IMR-90 (cell line): Measurements from ENCODE around the gene CSAD. TPM values are rescaled to one million over a fixed set of nuclear protein-coding genes. Genes with fewer than 3 reads are reported as not detected.

ENCODE experiments used
- ATAC-seq: fragments of 200-7000 bp; cut with Tn5 transposase; 2 replicates; pipeline ENCODE4 v1.9.1; 2020; ENCODE audit warnings: low read depth, mild to moderate bottlenecking, moderate library complexity
- BruUV-seq: library from RNA; stranded (reverse); fragments of 400-500 nt; replicated peaks from 2 replicates; lab custom pipeline; 2021; lab: Mats Ljungman, UMichigan
- CTCF ChIA-PET: fragments of 300-600 bp; formaldehyde crosslinking; extraction: SDS; loops from one replicate; lab custom pipeline; 2021; ENCODE audit warnings: antibody characterized with exemption; lab: Yijun Ruan, JAX
- POLR2A ChIA-PET: fragments of 300-600 bp; sonication (Branson Sonifier 250); formaldehyde crosslinking; loops from one replicate; lab custom pipeline; 2022; ENCODE audit warnings: antibody characterized with exemption; ENCODE audit not compliant: unreplicated experiment; lab: Charles Lee
- DNase-seq: peaks from one replicate; pipeline ENCODE4 v3.0.0; 2013
- H2AFZ ChIP-seq: replicated peaks from 2 replicates; pipeline ENCODE3; 2013; ENCODE audit warnings: low read length, mild to moderate bottlenecking; ENCODE audit not compliant: poor library complexity
- H2AK5ac ChIP-seq: 2 replicates; pipeline ENCODE4 v1.6.1; 2013; ENCODE audit warnings: low read depth, low read length, inconsistent platforms
- H2AK9ac ChIP-seq: replicated peaks from 2 replicates; pipeline ENCODE3; 2013; ENCODE audit warnings: mild to moderate bottlenecking, low read depth, low read length, moderate library complexity; ENCODE audit not compliant: poor library complexity
- H2BK120ac ChIP-seq: 2 replicates; pipeline ENCODE4 v1.6.1; 2013; ENCODE audit warnings: low read depth, low read length, inconsistent platforms
- H2BK15ac ChIP-seq: 3 replicates; pipeline ENCODE4 v1.6.1; 2013; ENCODE audit warnings: low read depth, low read length, inconsistent platforms
- H2BK20ac ChIP-seq: 2 replicates; pipeline ENCODE4 v1.6.1; 2013; ENCODE audit warnings: low read depth, mild to moderate bottlenecking, inconsistent platforms, low read length, moderate library complexity
- H2BK5ac ChIP-seq: 2 replicates; pipeline ENCODE4 v1.6.1; 2013; ENCODE audit warnings: mild to moderate bottlenecking, low read depth, low read length, inconsistent platforms; ENCODE audit not compliant: poor library complexity, severe bottlenecking
- H3K14ac ChIP-seq: replicated peaks from 2 replicates; pipeline ENCODE4 v1.6.1; 2013; ENCODE audit warnings: low read depth, low read length, inconsistent platforms
- H3K18ac ChIP-seq: 2 replicates; pipeline ENCODE4 v1.6.1; 2013; ENCODE audit warnings: low read depth, low read length, control low read depth
- H3K23ac ChIP-seq: 2 replicates; pipeline ENCODE4 v1.6.1; 2013; ENCODE audit warnings: low read depth, low read length, inconsistent platforms
- H3K27ac ChIP-seq: 2 replicates; pipeline ENCODE4 v1.5.1; 2013; ENCODE audit warnings: mild to moderate bottlenecking, control low read depth, low read length; ENCODE audit not compliant: insufficient read depth
- H3K27me3 ChIP-seq: 2 replicates; pipeline ENCODE4 v1.6.1; 2013; ENCODE audit warnings: low read length; ENCODE audit not compliant: control insufficient read depth, insufficient read depth
- H3K36me3 ChIP-seq: 2 replicates; pipeline ENCODE4 v1.6.1; 2013; ENCODE audit warnings: low read length, mixed read lengths; ENCODE audit not compliant: control insufficient read depth, insufficient read depth
- H3K4ac ChIP-seq: 2 replicates; pipeline ENCODE4 v1.6.1; 2013; ENCODE audit warnings: low read depth, low read length, inconsistent platforms
- H3K4me1 ChIP-seq: 2 replicates; pipeline ENCODE4 v1.6.1; 2013; ENCODE audit warnings: low read length, mixed read lengths; ENCODE audit not compliant: control insufficient read depth, insufficient read depth
- H3K4me2 ChIP-seq: 2 replicates; pipeline ENCODE4 v1.6.1; 2013; ENCODE audit warnings: low read depth, mild to moderate bottlenecking, control low read depth, low read length, moderate library complexity
- H3K4me3 ChIP-seq: 2 replicates; pipeline ENCODE4 v1.5.1; 2013; ENCODE audit warnings: low read depth, mild to moderate bottlenecking, control low read depth, low read length, moderate library complexity; ENCODE audit not compliant: insufficient read depth
- H3K56ac ChIP-seq: 2 replicates; pipeline ENCODE4 v1.6.1; 2013; ENCODE audit warnings: low read length, inconsistent platforms; ENCODE audit not compliant: insufficient read depth; ENCODE audit errors: extremely low read depth
- H3K79me1 ChIP-seq, 2 experiments: 2 replicates each; pipeline ENCODE4 v1.6.1; 2013; ENCODE audit warnings: low read length in 2 of 2, inconsistent platforms in 1 of 2, low read depth in 1 of 2
- H3K9ac ChIP-seq: 2 replicates; pipeline ENCODE4 v1.6.1; 2013; ENCODE audit warnings: low read depth, low read length, control low read depth
- H3K9me1 ChIP-seq: 2 replicates; pipeline ENCODE4 v1.6.1; 2013; ENCODE audit warnings: low read length, inconsistent platforms; ENCODE audit not compliant: insufficient read depth
- H3K9me3 ChIP-seq: 2 replicates; pipeline ENCODE4 v1.6.1; 2013; ENCODE audit warnings: low read length; ENCODE audit not compliant: control insufficient read depth, insufficient read depth
- H4K20me1 ChIP-seq: 2 replicates; pipeline ENCODE4 v1.6.1; 2013; ENCODE audit warnings: low read length, inconsistent platforms; ENCODE audit not compliant: insufficient read depth
- H4K5ac ChIP-seq: 2 replicates; pipeline ENCODE4 v1.6.1; 2013; ENCODE audit warnings: mild to moderate bottlenecking, low read depth, low read length, control low read depth
- H4K8ac ChIP-seq, 2 experiments: 2 replicates each; pipeline ENCODE4 v1.6.1; 2013; ENCODE audit warnings: low read depth in 2 of 2, low read length in 2 of 2, control low read depth in 1 of 2, inconsistent platforms in 1 of 2
- H4K91ac ChIP-seq: 2 replicates; pipeline ENCODE4 v1.6.1; 2013; ENCODE audit warnings: low read depth, low read length, inconsistent platforms; ENCODE audit not compliant: insufficient read depth
- CEBPB ChIP-seq: IDR thresholded peaks from 2 replicates; pipeline ENCODE4 v1.6.1; 2012; ENCODE audit warnings: low read depth, low read length, improper control_type of control experiment
- RAD21 ChIP-seq: IDR thresholded peaks from 2 replicates; pipeline ENCODE4 v1.6.1; 2012; ENCODE audit warnings: low read length, improper control_type of control experiment
- SMC3 ChIP-seq: fragments of 150-350 bp; IDR thresholded peaks from 2 replicates; pipeline ENCODE4 v1.6.1; 2016; ENCODE audit warnings: low read depth, mild to moderate bottlenecking, antibody characterized with exemption, low read length, moderate library complexity
- WGBS, 2 experiments: methylation state at CpG; one replicate each; pipeline versions ENCODE4 v1.1.5 to v1.1.7; 2013; ENCODE audit warnings: missing lambda C conversion rate in 2 of 2; ENCODE audit not compliant: insufficient read length in 1 of 2; ENCODE audit errors: extremely low coverage in 2 of 2; 5-methylcytosine and 5-hydroxymethylcytosine counted together
- dilution Hi-C: fragments of 300-500 bp; cut with HindIII; formaldehyde crosslinking; loops from one replicate; pipeline ENCODE4 v1.14.3; 2018; ENCODE audit warnings: low sequenced_read_pairs; ENCODE audit not compliant: unreplicated experiment
- in situ Hi-C: fragments of 300-500 bp; cut with MboI; formaldehyde crosslinking; loops from 3 replicates; pipeline ENCODE4 v1.14.3; 2019; ENCODE audit warnings: low sequenced_read_pairs, inconsistent platforms, mixed read lengths
- intact Hi-C: fragments of 100-400 bp; cut with micrococcal nuclease; formaldehyde crosslinking; loops from 2 replicates; pipeline ENCODE4 v1.10.0; 2022
- polyA plus RNA-seq, 3 experiments: library from polyadenylated mRNA; depleted of rRNA; stranded (reverse); fragments of >200 nt; gene quantifications; 2 replicates each; pipeline ENCODE4 v1.2.3, GENCODE V29; 2012; ENCODE audit warnings: low replicate concordance in 1 of 3
- total RNA-seq: library from RNA; depleted of rRNA; stranded (reverse); fragments of >200 nt; gene quantifications from 2 replicates; pipeline ENCODE4 v1.2.3, GENCODE V29; 2012
- TF ChIP-seq, protein P1 (sequence below): conservative IDR thresholded peaks from 2 replicates; pipeline ENCODE4 v1.5.1; 2012; ENCODE audit warnings: mild to moderate bottlenecking, low read depth, low read length, improper control_type of control experiment

CSAD gene
- total and polyA plus RNA-seq, 2 of the 4 experiments (the other 2 are of a cell fraction), result 5.4 to 45.6 TPM

- H3K4me2 ChIP-seq, result no peak overlapping the region
- H3K4me3 ChIP-seq, result no peak overlapping the region
- H3K27ac ChIP-seq, result peak overlapping the region; percentile 26; the same call in 1 of the 2 replicates
- BruUV-seq, result no TSS peak
- H2BK20ac ChIP-seq, result no peak overlapping the region
- peak overlapping the region; percentile 8; the same call in 1 of the 2 replicates for H3K4ac ChIP-seq
- H3K23ac ChIP-seq, result no peak overlapping the region
- 0 out of 2 replicates have a peak, but pooled peaks have one; percentile 5 for TF ChIP-seq SMC3
- TF ChIP-seq, protein P1, sequence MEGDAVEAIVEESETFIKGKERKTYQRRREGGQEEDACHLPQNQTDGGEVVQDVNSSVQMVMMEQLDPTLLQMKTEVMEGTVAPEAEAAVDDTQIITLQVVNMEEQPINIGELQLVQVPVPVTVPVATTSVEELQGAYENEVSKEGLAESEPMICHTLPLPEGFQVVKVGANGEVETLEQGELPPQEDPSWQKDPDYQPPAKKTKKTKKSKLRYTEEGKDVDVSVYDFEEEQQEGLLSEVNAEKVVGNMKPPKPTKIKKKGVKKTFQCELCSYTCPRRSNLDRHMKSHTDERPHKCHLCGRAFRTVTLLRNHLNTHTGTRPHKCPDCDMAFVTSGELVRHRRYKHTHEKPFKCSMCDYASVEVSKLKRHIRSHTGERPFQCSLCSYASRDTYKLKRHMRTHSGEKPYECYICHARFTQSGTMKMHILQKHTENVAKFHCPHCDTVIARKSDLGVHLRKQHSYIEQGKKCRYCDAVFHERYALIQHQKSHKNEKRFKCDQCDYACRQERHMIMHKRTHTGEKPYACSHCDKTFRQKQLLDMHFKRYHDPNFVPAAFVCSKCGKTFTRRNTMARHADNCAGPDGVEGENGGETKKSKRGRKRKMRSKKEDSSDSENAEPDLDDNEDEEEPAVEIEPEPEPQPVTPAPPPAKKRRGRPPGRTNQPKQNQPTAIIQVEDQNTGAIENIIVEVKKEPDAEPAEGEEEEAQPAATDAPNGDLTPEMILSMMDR, result no peak
- TF ChIP-seq RAD21, result no peak
- peak; percentile 99 for TF ChIP-seq CEBPB
- H3K9me1 ChIP-seq, result peaks cover 22% of the 10 kb centered on the region
- peak overlapping the region; percentile 35 for H2BK5ac ChIP-seq
- peak; percentile 54 for ATAC-seq
- in situ Hi-C loops, result no loop called here
- H3K9me3 ChIP-seq, result no peaks in the 10 kb centered on the region
- DNase-seq, result peak; percentile 42
- H4K8ac ChIP-seq, result peak overlapping the region in 1 of 2 experiments; percentile 61; a peak in 2 of 4 replicates
- no peak overlapping the region for H4K91ac ChIP-seq
- peaks cover 23% of the 10 kb centered on the region for H3K4me1 ChIP-seq
- H3K79me1 ChIP-seq, result peaks cover 5 to 39% of the 10 kb centered on the region in 2 experiments; a peak in 2 of 4 replicates
- H3K9ac ChIP-seq, result no peak overlapping the region
- H3K27me3 ChIP-seq, result no peaks in the 10 kb centered on the region
- H2BK15ac ChIP-seq, result no peak overlapping the region; the same call in 2 of the 3 replicates
- no peak overlapping the region for H2AK9ac ChIP-seq
- WGBS, 2 experiments, result no CpG with 5 or more reads among the region's 4 CpGs
- H2AK5ac ChIP-seq, result no peak overlapping the region; the same call in 1 of the 2 replicates
- peaks cover 15% of the 10 kb centered on the region for H3K36me3 ChIP-seq
- ChIA-PET POLR2A (interaction anchor here (0.6 kb wide), 1 partner anchor 96 kb away, joined by 3 read pairs; the partner anchor contains the start of gene SPRYD3), CTCF (interaction anchor here (1.3 kb wide), 1 partner anchor 23 kb away, joined by 3 read pairs; no protein-coding TSS in a partner anchor)
- H4K20me1 ChIP-seq, result no peaks in the 10 kb centered on the region
- intact Hi-C loops, result no loop called here
- dilution Hi-C loops, result no loop called here
- peak overlapping the region; percentile 9; the same call in 1 of the 2 replicates for H2BK120ac ChIP-seq
- 0 out of 2 replicates have a peak overlapping the region, but pooled peaks have one; percentile 6 for H4K5ac ChIP-seq
- peak overlapping the region; percentile 20; the same call in 1 of the 2 replicates for H3K18ac ChIP-seq
- H2AFZ ChIP-seq, result peak overlapping the region; percentile 45
- 0 out of 2 replicates have a peak overlapping the region, but pooled peaks have one; percentile 5 for H3K14ac ChIP-seq
- H3K56ac ChIP-seq, result no peak overlapping the region
Observed at GRCh38 chr12:53174881-53175491, 5.7 kb downstream of the CSAD start.
